Effector CD8-positive, alpha-beta T cell (primary cell): ENCODE measurements around the gene MYO6.
"Not testable (repeated sequence)": the region's sequence is repeated elsewhere in the genome, so short reads cannot be mapped to it uniquely, and the experiment has no call there.

Source experiments
- DNase-seq: peaks from one replicate; lab custom pipeline; 2025; lab: John Stamatoyannopoulos, UW
- total RNA-seq, 4 experiments: gene quantifications; one replicate each; lab custom pipeline; 2026; lab: John Stamatoyannopoulos, UW

Gene MYO6
- total RNA-seq: 6.7 to 53.3 (median 39.6) reads per million in 4 experiments

GRCh38 chr6:75748743-75749538 lies at the start of gene MYO6:
Gene MYO6, plus strand, starts transcription at chr6:75749239. Its CDS starts 68,309 bp downstream, at chr6:75817548.
- DNase-seq: no peak

- DNase-seq: not testable (repeated sequence)
These were observed 40.7 kb upstream of the MYO6 start for GRCh38 chr6:75708334-75708733.

GRCh38 chr6:75711173-75711572 lies 37.9 kb upstream of the MYO6 start:
- no peak for DNase-seq

- no peak for DNase-seq
These were observed 29.9 kb upstream of the MYO6 start for GRCh38 chr6:75719133-75719532.

- DNase-seq: no peak
These were observed 25.7 kb upstream of the MYO6 start for GRCh38 chr6:75723382-75723781.

- DNase-seq: no peak
These were observed 21.8 kb upstream of the MYO6 start for GRCh38 chr6:75727206-75727605.

GRCh38 chr6:75731029-75731428 lies 18.0 kb upstream of the MYO6 start:
- not testable (repeated sequence) for DNase-seq

DNA sequence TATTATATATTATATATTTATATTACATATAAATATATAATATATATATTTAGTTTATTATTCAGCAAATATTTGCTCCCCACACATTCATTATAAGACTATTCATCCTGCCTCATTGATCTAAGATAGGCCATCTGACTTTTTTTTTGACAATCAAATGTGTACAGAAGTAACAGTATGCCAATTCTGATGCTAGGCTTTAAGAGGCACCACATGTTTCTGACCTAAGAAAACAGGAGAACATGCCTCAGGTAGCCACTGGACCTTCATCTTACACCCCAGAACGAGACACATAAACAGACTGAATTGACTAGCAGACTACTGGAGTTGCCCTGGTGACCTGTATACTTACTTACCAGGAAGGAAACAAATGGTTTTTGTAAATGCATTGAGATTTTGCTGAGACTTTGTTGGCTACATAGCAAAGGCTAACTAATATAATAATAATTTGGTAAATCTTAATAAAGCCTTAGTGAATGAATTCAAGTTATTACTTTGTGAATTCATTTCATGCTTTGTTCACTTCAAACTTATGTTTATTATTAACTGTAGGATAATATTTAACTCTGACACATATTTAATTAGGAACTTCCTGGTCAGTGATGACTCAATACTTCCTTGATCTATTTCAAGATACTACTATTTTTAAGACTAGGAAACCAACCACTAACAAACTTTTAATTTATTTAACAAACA lies 13.4 kb upstream of the MYO6 start:
- DNase-seq: no peak

DNA sequence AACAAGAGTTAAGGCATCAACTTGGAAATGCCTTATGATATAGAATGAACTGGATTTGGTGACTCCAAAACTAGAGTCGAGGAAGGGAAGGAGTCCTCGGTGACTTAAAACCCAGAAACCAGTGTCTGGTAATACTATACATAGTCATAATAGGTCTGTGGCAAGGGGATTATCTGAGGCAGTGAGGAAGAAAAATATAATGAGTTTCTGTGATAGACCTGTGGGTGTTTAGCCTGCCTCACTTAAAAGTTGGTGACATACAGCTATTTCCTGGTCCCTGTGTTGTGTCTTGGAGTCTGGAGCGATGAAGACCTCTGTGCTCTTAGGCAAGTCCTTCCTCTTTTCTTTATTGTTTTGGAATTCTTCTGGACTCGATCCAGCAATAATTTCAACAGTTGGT lies 5.1 kb upstream of the MYO6 start:
- DNase-seq: no peak

DNA sequence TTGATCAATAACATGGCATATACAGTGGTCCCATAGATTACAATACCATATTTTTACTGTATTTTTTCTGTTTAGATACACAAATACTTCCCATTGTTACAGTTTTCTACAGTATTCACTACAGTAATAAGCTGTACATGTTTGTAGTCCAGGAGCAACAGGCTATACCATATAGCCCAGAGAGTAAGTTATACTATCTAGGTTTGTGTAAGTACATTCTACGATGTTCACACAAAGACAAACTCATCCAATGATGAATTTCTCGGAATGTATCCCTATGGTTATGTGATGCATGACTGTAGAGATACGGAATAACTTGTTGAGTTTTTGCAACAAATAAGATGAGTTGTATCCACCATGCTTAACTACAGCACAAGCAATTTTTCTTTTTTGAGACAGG lies 3.6 kb upstream of the MYO6 start:
- no peak for DNase-seq

GRCh38 chr6:75746221-75746620 lies 2.8 kb upstream of the MYO6 start:
- no peak for DNase-seq

GRCh38 chr6:75747152-75747992 lies 1.7 kb upstream of the MYO6 start:
- DNase-seq: no peak

GRCh38 chr6:75748003-75748742 lies 866 bp upstream of the MYO6 start:
- no peak for DNase-seq

DNA sequence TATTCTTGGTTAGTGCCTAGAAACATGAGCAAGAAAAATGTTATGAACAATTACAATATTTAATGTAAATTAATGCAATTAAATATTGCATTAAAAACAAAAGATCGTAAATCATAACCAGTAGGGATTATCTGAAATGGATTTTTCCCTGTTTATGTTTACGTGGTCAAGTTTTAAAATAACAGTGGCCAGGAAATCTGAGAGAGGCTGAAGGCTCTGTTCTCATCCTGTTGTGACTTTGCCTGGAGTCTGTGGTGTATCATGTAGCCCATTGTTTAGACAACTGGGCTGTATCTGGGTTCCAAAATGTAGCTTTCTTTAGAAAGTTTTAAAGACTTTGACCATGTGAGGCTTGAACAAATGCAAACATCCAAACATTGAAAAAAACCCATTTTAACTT lies 2.4 kb downstream of the MYO6 start:
- DNase-seq: no peak

DNA sequence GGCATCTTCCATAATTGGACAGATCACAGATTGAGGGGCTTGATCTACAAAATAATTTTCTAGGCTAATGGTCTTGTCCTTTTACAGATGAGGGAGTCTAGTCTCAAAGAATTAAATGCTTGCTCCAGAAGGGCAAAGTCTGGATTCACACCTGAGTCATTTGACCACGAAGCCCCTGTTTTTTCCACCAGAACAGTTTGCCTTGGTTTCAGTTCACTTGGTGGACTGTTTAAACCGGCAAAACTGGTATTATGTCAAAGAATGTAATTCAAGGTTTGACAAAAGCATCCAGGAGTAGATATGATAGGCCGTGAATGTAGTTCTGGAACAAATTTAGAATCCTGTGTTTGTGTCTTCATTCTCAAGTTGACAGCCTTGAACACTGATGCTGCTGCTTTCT lies 3.3 kb downstream of the MYO6 start:
- DNase-seq: no peak

GRCh38 chr6:75755704-75756103 lies 6.7 kb downstream of the MYO6 start:
- DNase-seq: no peak

- no peak for DNase-seq
These were observed 8.3 kb downstream of the MYO6 start for GRCh38 chr6:75757295-75757694.

GRCh38 chr6:75758061-75758460 lies 9.0 kb downstream of the MYO6 start:
- DNase-seq: no peak

DNA sequence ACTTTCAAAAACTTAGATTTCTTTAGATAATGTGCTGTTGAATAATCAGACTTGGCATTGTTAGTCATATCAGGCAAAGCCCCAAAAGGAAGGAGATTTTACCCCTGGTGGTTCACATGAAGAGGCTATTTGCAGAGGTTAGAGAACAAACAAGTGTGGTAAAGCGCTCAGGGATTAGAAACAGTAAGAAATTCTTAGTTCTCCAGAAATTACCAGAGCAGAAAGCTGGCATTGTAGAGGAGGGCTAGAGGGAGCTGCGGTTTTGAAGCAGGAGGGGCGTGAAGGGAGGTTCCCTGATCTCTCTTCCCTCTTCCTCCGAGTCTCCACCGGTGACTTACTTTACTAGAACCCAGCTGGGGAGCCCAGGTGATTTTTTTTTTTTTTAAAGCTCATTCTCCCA lies 10.2 kb downstream of the MYO6 start:
- no peak for DNase-seq

- no peak for DNase-seq
These were observed 11.3 kb downstream of the MYO6 start for GRCh38 chr6:75760320-75760719.

DNA sequence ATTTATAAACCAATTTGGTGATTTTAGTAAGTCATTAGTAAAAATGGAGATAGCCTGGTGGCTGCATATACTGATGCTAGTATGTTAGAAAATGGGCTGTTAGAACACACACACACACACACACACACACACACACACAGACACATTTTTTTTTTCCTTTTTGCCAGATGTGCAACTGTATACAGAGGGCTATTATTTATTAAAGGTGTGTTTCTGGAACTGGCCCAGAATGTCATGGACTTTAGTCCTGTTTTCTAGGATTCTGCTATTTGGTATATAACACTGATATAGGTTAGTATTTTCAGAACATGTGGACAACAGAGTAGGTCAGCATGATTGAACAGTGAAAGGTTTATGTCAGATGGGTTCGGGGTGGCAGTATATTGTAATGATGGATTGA lies 12.4 kb downstream of the MYO6 start:
- DNase-seq: no peak

- DNase-seq: no peak
These were observed 13.0 kb downstream of the MYO6 start for GRCh38 chr6:75762063-75762462.
